Medulla oblongata (tissue), 1 donor: Measurements from ENCODE around the gene PXMP4.

ENCODE experiments used
- DNase-seq: peaks from one replicate; pipeline ENCODE4 v3.0.0-alpha.2; 2015; ENCODE audit errors: extremely low spot score

PXMP4 gene

DNA sequence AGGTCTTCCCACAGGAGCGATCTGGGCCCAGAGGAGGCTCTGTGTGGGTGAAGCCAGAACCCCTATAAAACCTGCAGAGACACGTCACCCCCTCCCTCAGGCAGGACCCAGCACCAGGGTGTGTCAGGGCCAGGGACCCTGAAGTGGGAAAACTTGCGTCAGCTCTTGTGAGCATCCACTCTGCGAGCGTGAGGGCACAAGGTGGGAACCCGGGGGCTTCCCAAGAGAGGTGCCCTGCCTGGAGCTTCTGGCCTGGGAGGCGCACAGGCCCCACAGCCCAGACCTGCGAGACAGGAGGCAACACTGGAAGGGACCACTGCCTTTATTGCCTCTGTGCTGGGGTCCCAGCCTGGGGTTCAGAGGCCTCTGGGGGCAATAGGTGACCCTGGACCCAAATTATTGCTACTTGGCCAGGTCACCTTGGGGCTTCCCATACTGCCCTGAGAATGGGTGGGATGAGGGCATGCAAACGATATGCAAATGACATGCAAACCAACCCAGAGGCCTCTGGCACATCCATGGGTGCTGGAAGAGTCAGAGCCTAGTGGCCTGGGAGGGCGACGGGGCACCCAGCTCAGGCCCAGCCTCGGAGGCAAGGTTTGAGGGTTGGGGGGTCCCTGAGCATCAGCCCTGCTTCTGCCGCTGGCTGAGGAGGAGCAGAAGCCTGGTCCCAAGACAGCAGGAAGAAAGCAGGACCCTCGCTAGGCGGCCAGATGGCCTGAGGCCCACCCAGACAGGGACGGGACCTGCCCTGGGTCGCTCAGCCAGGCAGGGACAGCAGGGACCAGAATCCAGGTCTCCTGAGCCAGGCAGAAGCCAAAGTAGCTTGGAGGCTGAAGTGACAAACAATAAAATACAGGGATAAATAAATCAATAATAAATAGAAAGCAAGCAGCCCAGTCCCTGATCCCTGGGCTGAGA is 63.1 kb downstream of the PXMP4 start:
- DNase-seq: no peak

GRCh38 chr20:33656010-33656782 is 63.9 kb downstream of the PXMP4 start:
- no peak for DNase-seq

- DNase-seq: no peak
Measured at GRCh38 chr20:33655164-33655563, 64.9 kb downstream of the PXMP4 start.

GRCh38 chr20:33654680-33655161 is 65.4 kb downstream of the PXMP4 start:
- DNase-seq: no peak

GRCh38 chr20:33653900-33654596 is 66.1 kb downstream of the PXMP4 start:
- DNase-seq: no peak

GRCh38 chr20:33653218-33653899 is 66.8 kb downstream of the PXMP4 start:
- DNase-seq: peak; percentile 78
